Activated B cell treated with CpG ODN at 0.5 μM for 24 hours (primary cell): Measurements from ENCODE around the gene SERPIND1. TPM values are rescaled to one million over a fixed set of nuclear protein-coding genes. Genes with fewer than 3 reads are reported as not detected.

Source experiments
- ATAC-seq: fragments of 200-7000 bp; cut with Tn5 transposase; one replicate; pipeline ENCODE4 v1.10.0; 2021; ENCODE audit warnings: low read depth, mild to moderate bottlenecking, moderate library complexity
- CTCF ChIA-PET: fragments of 350-600 bp; sonication (Branson Sonifier 250); formaldehyde crosslinking; loops from one replicate; lab custom pipeline; 2021; ENCODE audit warnings: antibody characterized with exemption; lab: Charles Lee
- POLR2A ChIA-PET: fragments of 350-600 bp; sonication (Branson Sonifier 250); formaldehyde crosslinking; loops from one replicate; lab custom pipeline; 2021; ENCODE audit warnings: antibody characterized with exemption; lab: Charles Lee
- DNase-seq: peaks from one replicate; pipeline ENCODE4 v3.0.0; 2022
- H3K27ac Mint-ChIP-seq: one replicate; pipeline ENCODE4 v1.8.0; 2020; ENCODE audit warnings: mixed read lengths
- H3K27me3 Mint-ChIP-seq: one replicate; pipeline ENCODE4 v1.8.0; 2021; ENCODE audit warnings: mixed read lengths
- H3K36me3 Mint-ChIP-seq: one replicate; pipeline ENCODE4 v1.8.0; 2021; ENCODE audit warnings: low read depth, mixed read lengths
- H3K4me1 Mint-ChIP-seq: one replicate; pipeline ENCODE4 v1.8.0; 2021; ENCODE audit warnings: mixed read lengths
- H3K4me3 Mint-ChIP-seq: one replicate; pipeline ENCODE4 v1.8.0; 2020; ENCODE audit warnings: mild to moderate bottlenecking, mixed read lengths
- H3K9me3 Mint-ChIP-seq: one replicate; pipeline ENCODE4 v1.8.0; 2020; ENCODE audit warnings: mixed read lengths
- CTCF ChIP-seq: fragments of 200-600 bp; IDR thresholded peaks from one replicate; pipeline ENCODE4 v1.8.0; 2022; ENCODE audit warnings: antibody characterized with exemption, mild to moderate bottlenecking
- intact Hi-C: fragments of 100-400 bp; cut with micrococcal nuclease; formaldehyde crosslinking; loops from one replicate; pipeline ENCODE4 v1.15.1; 2024
- total RNA-seq: library from RNA; stranded (reverse); gene quantifications from 2 replicates; pipeline ENCODE4 v1.2.3, GENCODE V29; 2022

SERPIND1 gene
- total RNA-seq, 1 donor from 2014 or later = not detected

GRCh38 chr22:20761536-20761935 lies 12.4 kb upstream of the SERPIND1 start:
- no peak for TF ChIP-seq CTCF
- H3K4me3 Mint-ChIP-seq = no peak overlapping the region
- ATAC-seq = no peak
- H3K4me1 Mint-ChIP-seq = no peaks in the 10 kb centered on the region
- CTCF ChIA-PET = interaction anchor here (1.1 kb wide), 1 partner anchor 23 kb away, joined by 4 read pairs; no protein-coding TSS in a partner anchor
- H3K27me3 Mint-ChIP-seq = no peaks in the 10 kb centered on the region
- no peaks in the 10 kb centered on the region for H3K9me3 Mint-ChIP-seq
- POLR2A ChIA-PET = no interaction called here
- H3K36me3 Mint-ChIP-seq = peaks cover 68% of the 10 kb centered on the region
- DNase-seq = no peak
- H3K27ac Mint-ChIP-seq = no peak overlapping the region
- intact Hi-C loops = no loop called here

- Mint-ChIP-seq H3K4me1 (no peaks in the 10 kb centered on the region), H3K4me3 (no peak overlapping the region), H3K27ac (no peak overlapping the region), H3K9me3 (no peaks in the 10 kb centered on the region), H3K36me3 (peaks cover 65% of the 10 kb centered on the region), H3K27me3 (no peaks in the 10 kb centered on the region)
- CTCF ChIA-PET = no interaction called here
- no peak for TF ChIP-seq CTCF
- POLR2A ChIA-PET = no interaction called here
- DNase-seq (no peak), ATAC-seq (no peak)
- intact Hi-C loops = no loop called here
These were observed 11.6 kb upstream of the SERPIND1 start for GRCh38 chr22:20762233-20762796.

- ChIA-PET CTCF (interaction anchor here (0.7 kb wide), 1 partner anchor 346 kb away, joined by 3 read pairs; no protein-coding TSS in a partner anchor), POLR2A (interaction anchor here (0.6 kb wide), 1 partner anchor 208 kb away, joined by 4 read pairs; no protein-coding TSS in a partner anchor)
- intact Hi-C loops = no loop called here
- no peak for DNase-seq
- Mint-ChIP-seq H3K27me3 (no peaks in the 10 kb centered on the region), H3K27ac (no peak overlapping the region), H3K4me3 (no peak overlapping the region), H3K9me3 (no peaks in the 10 kb centered on the region), H3K4me1 (no peaks in the 10 kb centered on the region), H3K36me3 (peaks cover 61% of the 10 kb centered on the region)
- ATAC-seq = no peak
- no peak for TF ChIP-seq CTCF
These were observed 10.1 kb upstream of the SERPIND1 start for GRCh38 chr22:20763630-20764470.

GRCh38 chr22:20764471-20764720 lies 9.5 kb upstream of the SERPIND1 start:
- intact Hi-C loops = no loop called here
- DNase-seq = no peak
- ChIA-PET CTCF (no interaction called here), POLR2A (no interaction called here)
- no peak for ATAC-seq
- Mint-ChIP-seq H3K36me3 (peaks cover 66% of the 10 kb centered on the region), H3K4me1 (no peaks in the 10 kb centered on the region), H3K4me3 (no peak overlapping the region), H3K27ac (no peak overlapping the region), H3K27me3 (no peaks in the 10 kb centered on the region), H3K9me3 (no peaks in the 10 kb centered on the region)
- no peak for TF ChIP-seq CTCF

GRCh38 chr22:20764729-20765128 lies 9.2 kb upstream of the SERPIND1 start:
- no peak for DNase-seq
- no peaks in the 10 kb centered on the region for H3K4me1 Mint-ChIP-seq
- no peaks in the 10 kb centered on the region for H3K27me3 Mint-ChIP-seq
- no peak for TF ChIP-seq CTCF
- peaks cover 67% of the 10 kb centered on the region for H3K36me3 Mint-ChIP-seq
- no peaks in the 10 kb centered on the region for H3K9me3 Mint-ChIP-seq
- ChIA-PET CTCF (no interaction called here), POLR2A (no interaction called here)
- intact Hi-C loops = no loop called here
- no peak overlapping the region for H3K4me3 Mint-ChIP-seq
- H3K27ac Mint-ChIP-seq = no peak overlapping the region
- no peak for ATAC-seq
